HG03558 (cell line): ENCODE data around the gene LGALS9.
"Not testable (repeated sequence)": the region's sequence is repeated elsewhere in the genome, so short reads cannot be mapped to it uniquely, and the experiment has no call there.

Source experiments
- ATAC-seq: cut with Tn5 transposase; IDR thresholded peaks from one replicate; pipeline ENCODE4 v1.9.1; 2021; ENCODE audit warnings: moderate number of reproducible peaks; ENCODE audit not compliant: unreplicated experiment; ENCODE audit errors: extremely low read depth

Gene LGALS9

DNA sequence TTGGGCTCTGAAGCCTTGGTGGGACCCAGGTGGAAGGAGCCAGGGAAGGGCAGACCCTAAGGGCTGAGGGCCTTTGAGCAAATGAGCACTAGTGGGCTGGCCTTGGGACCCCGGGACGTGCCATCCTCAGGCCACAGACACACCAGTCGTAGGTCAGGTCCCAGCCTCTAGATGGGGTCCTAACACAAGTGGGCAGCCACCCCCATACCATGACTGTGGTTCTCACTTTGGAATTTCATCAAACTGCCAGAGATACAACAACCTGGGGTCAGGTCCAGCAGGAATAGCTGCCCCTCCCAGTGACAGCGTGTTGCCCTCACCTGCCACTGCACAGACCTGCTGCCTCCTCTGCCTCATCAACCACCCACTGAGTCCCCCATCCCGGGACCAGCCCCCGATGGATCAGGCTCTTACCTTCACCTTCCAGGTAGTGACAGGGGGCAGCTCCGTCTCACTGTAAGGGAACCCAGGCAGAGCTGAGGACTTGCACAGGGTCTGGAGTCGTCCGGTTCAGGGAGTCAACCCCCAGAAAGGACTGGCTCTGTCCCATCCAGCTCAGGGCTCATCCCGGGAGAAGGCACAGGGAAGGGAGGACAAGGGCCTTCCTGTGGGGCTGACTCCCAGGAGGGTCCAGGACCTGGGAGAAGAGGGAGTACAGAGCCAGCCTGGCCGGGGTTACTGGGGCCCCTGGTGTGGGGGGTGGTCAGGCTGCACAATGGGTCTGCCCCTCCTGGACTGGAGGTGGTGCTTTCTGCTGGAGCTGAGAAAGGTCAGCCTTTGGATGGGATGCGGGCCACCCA, 40.0 kb downstream of the LGALS9 start:
- ATAC-seq, result no peak

DNA sequence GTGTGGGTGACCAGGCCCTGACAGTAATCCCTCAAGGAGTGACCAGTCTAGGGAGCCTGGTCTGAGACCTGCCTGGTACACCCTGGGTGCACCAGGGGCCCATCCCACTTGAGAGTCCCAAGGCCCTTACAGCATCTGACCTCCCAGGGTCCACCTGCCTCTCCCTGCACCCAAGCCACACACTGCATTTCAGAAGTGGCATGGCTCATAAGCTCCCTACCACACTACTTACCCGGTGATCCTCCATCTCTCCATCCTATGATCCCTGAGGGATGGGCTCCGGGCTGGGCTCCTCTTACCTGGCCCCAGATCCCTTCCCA, 40.6 kb downstream of the LGALS9 start:
- no peak for ATAC-seq

DNA sequence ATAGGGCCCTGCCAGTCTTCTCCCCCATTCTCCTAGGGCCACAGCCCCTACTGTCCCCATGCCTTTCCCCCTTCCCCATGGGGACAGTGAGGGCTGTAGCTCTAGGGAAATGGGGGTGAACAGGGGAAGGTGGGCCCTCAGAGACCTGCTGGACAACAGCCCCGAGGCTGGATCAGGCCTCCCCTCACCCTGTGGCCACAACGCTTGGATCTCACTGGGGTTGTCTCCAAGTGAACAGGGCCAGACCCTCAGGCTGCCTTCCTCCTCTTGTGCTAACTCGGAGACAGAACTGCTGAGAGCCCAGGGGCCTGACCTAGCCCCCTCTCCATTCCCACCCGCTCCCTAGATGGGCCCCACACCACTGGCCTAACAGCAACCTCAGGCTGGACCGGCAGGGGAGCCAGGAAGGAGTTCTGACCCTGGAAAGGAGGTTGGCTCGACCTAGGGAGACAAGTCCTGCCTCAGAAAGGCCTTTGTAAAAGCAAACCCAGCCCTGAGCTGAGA, 41.0 kb downstream of the LGALS9 start:
- not testable (repeated sequence) for ATAC-seq

DNA sequence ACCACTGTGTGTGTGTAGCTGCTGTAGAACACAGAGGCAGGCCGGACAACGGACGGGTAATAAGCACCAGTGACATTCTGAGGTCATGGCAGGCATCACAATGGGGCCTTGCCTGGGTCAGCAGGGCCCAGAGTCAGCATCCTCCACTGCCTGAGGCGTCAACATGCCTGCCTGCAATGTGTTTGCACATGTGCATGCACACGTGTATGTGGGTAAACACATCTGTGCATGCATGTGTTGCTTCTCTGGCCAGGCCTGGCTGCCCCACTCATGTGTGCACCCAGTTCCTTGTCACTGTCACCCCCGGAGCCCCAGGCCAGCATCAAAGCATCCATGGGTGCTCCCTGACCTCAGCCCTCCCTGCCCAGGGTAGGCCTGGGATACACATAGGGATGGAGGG, 43.3 kb downstream of the LGALS9 start:
- ATAC-seq, result no peak

DNA sequence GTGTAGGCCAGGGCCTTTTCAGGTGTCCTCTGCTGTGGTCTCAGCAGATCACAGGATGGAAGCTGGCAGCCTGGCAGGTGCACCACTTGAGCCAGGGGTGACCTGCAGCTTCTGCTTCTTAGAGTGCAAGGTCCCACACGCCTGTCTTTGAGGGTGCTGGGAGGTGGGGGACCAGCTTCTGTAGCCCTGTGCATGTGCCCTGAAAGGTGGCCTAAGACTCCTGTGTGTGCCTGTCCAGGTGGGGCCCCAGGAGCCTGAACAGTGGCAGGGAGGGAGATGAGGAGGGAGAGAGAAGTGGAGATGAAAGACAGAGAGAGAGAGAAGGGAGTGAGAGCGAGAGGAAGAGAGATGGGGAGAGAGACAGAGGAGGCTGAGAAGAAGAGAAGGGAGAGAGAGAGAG, 46.2 kb downstream of the LGALS9 start:
- ATAC-seq, result no peak

DNA sequence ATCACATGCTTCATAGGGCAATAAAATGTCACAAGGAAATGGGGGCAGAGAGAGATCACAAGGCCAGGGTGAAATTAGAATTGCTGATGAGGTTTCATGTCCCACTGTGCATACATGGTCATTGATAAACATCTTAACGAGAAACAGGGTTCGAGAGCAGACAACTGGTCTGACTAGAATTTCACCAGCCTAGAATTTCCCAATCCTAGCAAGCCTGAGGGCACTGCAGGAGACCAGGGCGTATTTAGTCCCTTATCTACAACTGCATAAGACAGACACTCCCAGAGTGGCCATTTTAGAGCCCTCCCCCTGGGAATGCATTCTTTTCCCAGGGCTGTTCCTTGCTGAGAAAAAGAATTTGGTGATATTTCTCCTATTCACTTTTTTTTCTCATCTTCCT, 55.3 kb downstream of the LGALS9 start:
- not testable (repeated sequence) for ATAC-seq

DNA sequence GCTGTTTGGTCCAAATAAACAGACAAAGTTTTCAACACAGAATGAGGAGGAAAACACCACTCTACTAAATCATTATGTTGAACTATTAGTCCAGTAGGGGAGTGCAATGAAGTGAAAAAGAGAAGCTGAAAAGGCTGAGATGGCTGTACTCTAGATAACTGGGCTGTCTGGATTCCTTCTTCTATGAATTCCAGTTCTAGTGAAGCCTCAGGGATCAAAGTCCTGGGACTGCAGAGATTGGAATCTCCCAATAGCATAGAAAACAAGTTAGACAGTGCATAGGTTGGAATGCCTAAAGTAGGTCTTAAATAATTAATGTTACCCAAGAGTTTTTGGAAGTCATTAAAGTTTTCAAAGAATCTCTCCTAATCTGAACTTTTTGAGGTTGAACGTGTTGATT, 59.9 kb downstream of the LGALS9 start:
- ATAC-seq, result no peak

DNA sequence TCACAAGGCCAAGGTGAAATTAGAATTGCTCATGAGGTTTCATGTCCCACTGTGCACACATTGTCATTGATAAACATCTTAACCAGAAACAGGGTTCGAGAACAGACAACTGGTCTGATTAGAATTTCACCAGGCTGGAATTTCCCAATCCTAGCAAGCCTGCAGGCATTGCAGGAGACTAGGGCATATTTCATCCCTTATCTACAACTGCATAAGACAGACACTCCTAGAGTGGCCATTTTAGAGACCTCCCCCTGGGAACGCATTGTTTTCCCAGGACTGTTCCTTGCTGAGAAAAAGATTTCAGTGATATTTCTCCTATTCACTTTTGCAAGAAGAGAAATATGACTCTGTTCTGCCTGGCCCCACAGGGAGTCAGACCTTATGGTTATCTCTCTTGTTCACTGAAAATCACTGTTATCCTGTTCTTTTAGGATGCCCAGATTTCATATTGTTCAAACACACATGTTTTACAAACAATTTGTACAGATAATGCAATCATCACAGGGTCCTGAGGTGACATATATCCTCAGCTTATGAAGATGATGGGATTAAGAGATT, 64.3 kb downstream of the LGALS9 start:
- ATAC-seq, result not testable (repeated sequence)
